WI38 (cell line): ENCODE data around the gene C2CD4C.
"Not testable (repeated sequence)": the region's sequence is repeated elsewhere in the genome, so short reads cannot be mapped to it uniquely, and the experiment has no call there.

Experiments used
- H3K4me3 ChIP-seq: 2 replicates; pipeline ENCODE4 v1.5.1; 2011; ENCODE audit warnings: low read depth, mild to moderate bottlenecking, control low read depth, low read length
- CTCF ChIP-seq: IDR thresholded peaks from 2 replicates; pipeline ENCODE4 v1.5.1; 2012; ENCODE audit warnings: low read depth, mild to moderate bottlenecking, control low read depth, low read length

The C2CD4C gene

GRCh38 chr19:391207-391557, 17.8 kb downstream of the C2CD4C start:
- no peak overlapping the region for H3K4me3 ChIP-seq
- no peak for TF ChIP-seq CTCF

- H3K4me3 ChIP-seq: no peak overlapping the region
- TF ChIP-seq CTCF: no peak
Observed at GRCh38 chr19:390386-391206, 18.4 kb downstream of the C2CD4C start.

GRCh38 chr19:389935-390289, 19.0 kb downstream of the C2CD4C start:
- no peak overlapping the region for H3K4me3 ChIP-seq
- TF ChIP-seq CTCF: no peak

GRCh38 chr19:389255-389934, 19.6 kb downstream of the C2CD4C start:
- no peak for TF ChIP-seq CTCF
- no peak overlapping the region for H3K4me3 ChIP-seq

GRCh38 chr19:388691-389090, 20.3 kb downstream of the C2CD4C start:
- no peak overlapping the region for H3K4me3 ChIP-seq
- TF ChIP-seq CTCF: no peak

GRCh38 chr19:387777-388176, 21.2 kb downstream of the C2CD4C start:
- TF ChIP-seq CTCF: no peak
- no peak overlapping the region for H3K4me3 ChIP-seq

- H3K4me3 ChIP-seq: not testable (repeated sequence)
Observed at GRCh38 chr19:386632-387301, 22.2 kb downstream of the C2CD4C start.

GRCh38 chr19:386189-386588, 22.8 kb downstream of the C2CD4C start:
- H3K4me3 ChIP-seq: not testable (repeated sequence)
